OCI-LY7 (cell line): ENCODE data around the gene IMMP2L. TPM values are rescaled to one million over a fixed set of nuclear protein-coding genes. Genes with fewer than 3 reads are reported as not detected.

ENCODE experiments used
- BruUV-seq: library from RNA; stranded (reverse); fragments of 400-500 nt; replicated peaks from 2 replicates; lab custom pipeline; 2021; lab: Mats Ljungman, UMichigan
- CTCF ChIA-PET: fragments of 300-600 bp; sonication (Branson Sonifier 250); formaldehyde crosslinking; loops from one replicate; lab custom pipeline; 2022; ENCODE audit warnings: antibody characterized with exemption; ENCODE audit not compliant: unreplicated experiment; lab: Charles Lee
- POLR2A ChIA-PET: fragments of 300-600 bp; sonication (Branson Sonifier 250); formaldehyde crosslinking; loops from one replicate; lab custom pipeline; 2022; ENCODE audit warnings: antibody characterized with exemption; lab: Charles Lee
- DNase-seq: peaks from one replicate; pipeline ENCODE4 v3.0.0-alpha.2; 2015; ENCODE audit warnings: low spot score
- H2AFZ ChIP-seq: fragments of 200-600 bp; sonication (generic), shearing (Covaris generic); 2 replicates; pipeline ENCODE4 v1.6.1; 2014; ENCODE audit warnings: mild to moderate bottlenecking, antibody characterized with exemption, low read length, moderate library complexity
- H3K27ac ChIP-seq: fragments of 200-600 bp; sonication (generic); 2 replicates; pipeline ENCODE4 v1.5.1; 2014; ENCODE audit warnings: mixed run types, low read depth, mild to moderate bottlenecking, moderate library complexity, low read length, inconsistent platforms; ENCODE audit not compliant: poor library complexity, severe bottlenecking
- H3K36me3 ChIP-seq: fragments of 200-600 bp; sonication (generic); 2 replicates; pipeline ENCODE4 v1.6.1; 2014; ENCODE audit warnings: mild to moderate bottlenecking, antibody characterized with exemption, low read length, moderate library complexity, mixed read lengths; ENCODE audit not compliant: insufficient read depth
- H3K4me1 ChIP-seq: fragments of 200-600 bp; sonication (generic); 2 replicates; pipeline ENCODE4 v1.5.1; 2014; ENCODE audit warnings: mild to moderate bottlenecking, low read length; ENCODE audit not compliant: insufficient read depth, poor library complexity, severe bottlenecking
- H3K4me2 ChIP-seq: fragments of 200-600 bp; sonication (generic); 2 replicates; pipeline ENCODE4 v1.6.1; 2014; ENCODE audit warnings: mild to moderate bottlenecking, low read length
- H3K4me3 ChIP-seq: fragments of 200-600 bp; sonication (generic); 2 replicates; pipeline ENCODE4 v1.5.1; 2014; ENCODE audit warnings: mild to moderate bottlenecking, low read depth, low read length; ENCODE audit not compliant: poor library complexity, severe bottlenecking
- H3K79me2 ChIP-seq: fragments of 200-600 bp; sonication (generic); 2 replicates; pipeline ENCODE4 v1.6.1; 2016; ENCODE audit warnings: low read depth, mild to moderate bottlenecking, low read length, moderate library complexity, mixed read lengths; ENCODE audit not compliant: insufficient read depth
- H3K9me2 ChIP-seq: fragments of 200-600 bp; sonication (generic); 2 replicates; pipeline ENCODE4 v1.6.1; 2016; ENCODE audit warnings: mild to moderate bottlenecking, low read length, mixed read lengths; ENCODE audit not compliant: insufficient read depth
- H3K9me3 ChIP-seq: fragments of 200-600 bp; sonication (generic); 2 replicates; pipeline ENCODE4 v1.6.1; 2014; ENCODE audit warnings: mild to moderate bottlenecking, mixed run types, low read length, mixed read lengths
- H4K20me1 ChIP-seq: fragments of 200-600 bp; sonication (generic); 2 replicates; pipeline ENCODE4 v1.6.1; 2014; ENCODE audit warnings: mild to moderate bottlenecking, antibody characterized with exemption, low read length, moderate library complexity, mixed read lengths; ENCODE audit not compliant: insufficient read depth
- EZH2phosphoT487 ChIP-seq: fragments of 200-600 bp; sonication (generic); IDR thresholded peaks from 2 replicates; pipeline ENCODE4 v1.6.1; 2018; ENCODE audit warnings: low read depth, borderline replicate concordance, mild to moderate bottlenecking, mixed run types, antibody characterized with exemption, low read length, moderate library complexity, mixed read lengths
- intact Hi-C: fragments of 100-400 bp; cut with micrococcal nuclease; formaldehyde crosslinking; loops from one replicate; pipeline ENCODE4 v1.10.0; 2022; ENCODE audit not compliant: unreplicated experiment
- total RNA-seq, 2 experiments: library from RNA; depleted of rRNA in 1 of 2; stranded (reverse); fragments of >200 nt in 1 of 2; shearing (Covaris generic) in 1 of 2; gene quantifications; 2 replicates each; pipeline ENCODE4 v1.2.3, GENCODE V29; 2014 to 2022
- TF ChIP-seq, protein P1 (sequence below): fragments of 200-600 bp; sonication (generic); conservative IDR thresholded peaks from 2 replicates; pipeline ENCODE4 v1.5.1; 2014; ENCODE audit warnings: mild to moderate bottlenecking, antibody characterized with exemption, low read length, moderate library complexity, mixed read lengths

IMMP2L gene
- total RNA-seq, 2 experiments from 2014 or later = 8.0 to 25.4 TPM

DNA sequence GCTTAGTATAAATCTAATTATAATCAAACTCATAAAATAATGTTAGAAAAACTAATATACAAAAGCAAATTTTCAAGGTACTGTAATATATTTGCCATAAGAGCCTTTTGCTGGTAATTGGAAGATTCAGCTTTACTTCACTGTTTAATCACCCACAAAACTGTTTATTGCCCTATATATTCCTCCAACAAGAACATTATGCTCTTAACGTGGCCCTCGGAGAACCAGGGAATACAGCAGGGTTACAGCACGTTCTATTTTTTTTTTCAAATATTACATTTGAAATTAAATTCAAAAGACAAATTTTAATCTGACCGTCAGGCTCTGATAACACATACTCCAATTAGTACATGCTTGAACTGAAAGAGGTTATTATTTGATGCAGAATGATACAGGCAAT, 807.6 kb downstream of the IMMP2L start:
- Histone ChIP-seq H3K36me3 (no peaks in the 10 kb centered on the region), H3K27ac (no peak overlapping the region), H3K79me2 (no peaks in the 10 kb centered on the region), H3K4me3 (no peak overlapping the region), H3K9me3 (no peaks in the 10 kb centered on the region), H3K9me2 (no peaks in the 10 kb centered on the region), H3K4me1 (no peaks in the 10 kb centered on the region), H2AFZ (no peak overlapping the region), H4K20me1 (no peaks in the 10 kb centered on the region), H3K4me2 (no peak overlapping the region)
- intact Hi-C loops = no loop called here
- no TSS peak for BruUV-seq
- no peak for DNase-seq
- TF ChIP-seq EZH2phosphoT487 = no peak
- TF ChIP-seq, protein P1, sequence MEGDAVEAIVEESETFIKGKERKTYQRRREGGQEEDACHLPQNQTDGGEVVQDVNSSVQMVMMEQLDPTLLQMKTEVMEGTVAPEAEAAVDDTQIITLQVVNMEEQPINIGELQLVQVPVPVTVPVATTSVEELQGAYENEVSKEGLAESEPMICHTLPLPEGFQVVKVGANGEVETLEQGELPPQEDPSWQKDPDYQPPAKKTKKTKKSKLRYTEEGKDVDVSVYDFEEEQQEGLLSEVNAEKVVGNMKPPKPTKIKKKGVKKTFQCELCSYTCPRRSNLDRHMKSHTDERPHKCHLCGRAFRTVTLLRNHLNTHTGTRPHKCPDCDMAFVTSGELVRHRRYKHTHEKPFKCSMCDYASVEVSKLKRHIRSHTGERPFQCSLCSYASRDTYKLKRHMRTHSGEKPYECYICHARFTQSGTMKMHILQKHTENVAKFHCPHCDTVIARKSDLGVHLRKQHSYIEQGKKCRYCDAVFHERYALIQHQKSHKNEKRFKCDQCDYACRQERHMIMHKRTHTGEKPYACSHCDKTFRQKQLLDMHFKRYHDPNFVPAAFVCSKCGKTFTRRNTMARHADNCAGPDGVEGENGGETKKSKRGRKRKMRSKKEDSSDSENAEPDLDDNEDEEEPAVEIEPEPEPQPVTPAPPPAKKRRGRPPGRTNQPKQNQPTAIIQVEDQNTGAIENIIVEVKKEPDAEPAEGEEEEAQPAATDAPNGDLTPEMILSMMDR = no peak
- ChIA-PET POLR2A (no interaction called here), CTCF (no interaction called here)

DNA sequence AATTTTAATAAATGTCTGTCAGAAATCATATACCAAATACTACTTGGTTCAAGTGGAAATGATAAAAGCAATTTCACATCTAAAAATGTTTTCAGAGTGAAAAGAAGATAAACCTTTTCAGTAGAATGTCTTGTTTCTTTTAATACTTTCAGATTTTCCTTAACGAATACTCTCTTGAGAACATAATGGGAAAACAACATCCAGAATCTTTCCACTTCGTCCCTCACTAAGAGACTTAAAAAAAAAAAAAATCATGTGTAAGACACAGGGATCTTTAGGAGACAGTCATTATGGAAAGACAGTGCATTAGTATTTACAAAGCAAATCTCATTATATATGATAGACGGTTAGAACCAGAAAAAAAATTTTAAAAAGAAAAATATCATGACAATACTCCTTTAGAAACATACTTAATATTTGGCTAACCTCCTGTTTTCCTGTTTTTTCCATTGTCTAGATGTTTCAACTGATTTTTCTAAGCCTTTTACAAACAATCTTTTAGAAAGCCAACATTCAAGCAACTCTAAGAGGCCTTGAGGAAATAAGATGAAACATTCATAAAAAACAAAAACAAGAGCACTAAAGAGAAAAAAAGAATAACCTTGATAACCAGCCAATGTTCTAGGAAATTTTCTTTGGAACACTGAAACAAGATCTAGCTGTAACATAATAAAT, 811.2 kb downstream of the IMMP2L start:
- no peaks in the 10 kb centered on the region for H4K20me1 ChIP-seq
- no peaks in the 10 kb centered on the region for H3K36me3 ChIP-seq
- no peaks in the 10 kb centered on the region for H3K9me3 ChIP-seq
- no peaks in the 10 kb centered on the region for H3K9me2 ChIP-seq
- ChIA-PET POLR2A (no interaction called here), CTCF (no interaction called here)
- H3K27ac ChIP-seq = no peak overlapping the region
- H3K79me2 ChIP-seq = no peaks in the 10 kb centered on the region
- no peak for TF ChIP-seq EZH2phosphoT487
- no TSS peak for BruUV-seq
- intact Hi-C loops = no loop called here
- no peak overlapping the region for H3K4me3 ChIP-seq
- H3K4me1 ChIP-seq = no peaks in the 10 kb centered on the region
- no peak overlapping the region for H2AFZ ChIP-seq
- H3K4me2 ChIP-seq = no peak overlapping the region
- DNase-seq = no peak

DNA sequence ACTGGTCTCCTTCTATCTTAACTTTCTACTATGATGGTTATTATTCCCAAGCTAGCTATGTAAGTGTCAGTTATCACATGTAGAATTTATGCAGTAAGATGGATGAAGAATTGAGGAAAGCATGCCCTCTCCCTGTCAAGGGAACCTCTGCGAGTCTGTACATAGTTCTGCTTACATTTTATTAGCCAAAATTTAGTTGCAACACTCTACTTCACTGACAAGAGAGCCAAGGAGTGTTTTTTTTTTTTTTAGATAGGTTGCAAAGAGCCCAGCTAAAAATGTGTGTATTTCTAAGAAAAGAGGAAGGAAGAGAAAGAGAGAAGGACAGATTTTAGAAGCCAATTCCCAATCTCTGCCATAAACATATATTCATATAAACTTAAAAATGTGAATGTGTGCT, 829.1 kb downstream of the IMMP2L start:
- no peak overlapping the region for H3K27ac ChIP-seq
- H3K79me2 ChIP-seq = no peaks in the 10 kb centered on the region
- H4K20me1 ChIP-seq = no peaks in the 10 kb centered on the region
- BruUV-seq = no TSS peak
- H3K4me2 ChIP-seq = no peak overlapping the region
- no peaks in the 10 kb centered on the region for H3K9me3 ChIP-seq
- TF ChIP-seq, protein P1 = no peak
- no peak for TF ChIP-seq EZH2phosphoT487
- no peaks in the 10 kb centered on the region for H3K4me1 ChIP-seq
- no peaks in the 10 kb centered on the region for H3K36me3 ChIP-seq
- H3K4me3 ChIP-seq = no peak overlapping the region
- H2AFZ ChIP-seq = no peak overlapping the region
- no peaks in the 10 kb centered on the region for H3K9me2 ChIP-seq
- CTCF ChIA-PET = no interaction called here
- POLR2A ChIA-PET = no interaction called here
- no peak for DNase-seq
- intact Hi-C loops = no loop called here
